Endothelial cell of umbilical vein (primary cell): Measurements from ENCODE around the gene NRG3. TPM values are rescaled to one million over a fixed set of nuclear protein-coding genes. Genes with fewer than 3 reads are reported as not detected.

Source experiments
- BruUV-seq: library from RNA; stranded (reverse); fragments of 400-500 nt; replicated peaks from 2 replicates; lab custom pipeline; 2021; lab: Mats Ljungman, UMichigan
- CTCF ChIA-PET: fragments of 300-600, 350-600 bp; sonication (Branson Sonifier 250); formaldehyde crosslinking; loops from one replicate; lab custom pipeline; 2021; ENCODE audit warnings: antibody characterized with exemption, inconsistent platforms; lab: Charles Lee
- POLR2A ChIA-PET: fragments of 300-600, 350-600 bp; sonication (Branson Sonifier 250); formaldehyde crosslinking; loops from one replicate; lab custom pipeline; 2021; ENCODE audit warnings: antibody characterized with exemption, inconsistent platforms; lab: Charles Lee
- DNase-seq: peaks from one replicate; pipeline ENCODE4 v3.0.0-alpha.2; 2011; ENCODE audit warnings: low read depth, low spot score
- FAIRE-seq: peaks from 2 replicates; lab custom pipeline; 2011; peaks lifted over from hg19 to GRCh38; lab: Jason Lieb, UNC
- H2AFZ ChIP-seq: 2 replicates; pipeline ENCODE4 v1.6.0; 2012; ENCODE audit warnings: low read depth, low read length, control low read depth, inconsistent platforms
- H3K27ac ChIP-seq: 2 replicates; pipeline ENCODE4 v1.5.1; 2011; ENCODE audit warnings: low read depth, mild to moderate bottlenecking, control low read depth, low read length, moderate library complexity; ENCODE audit not compliant: insufficient read depth
- H3K27me3 ChIP-seq, 2 experiments: 2 replicates each; pipeline versions ENCODE4 v1.6.0 to v1.6.1; 2011; ENCODE audit warnings: low read length in 2 of 2, mixed read lengths in 1 of 2; ENCODE audit not compliant: control insufficient read depth in 2 of 2, insufficient read depth in 2 of 2
- H3K36me3 ChIP-seq, 2 experiments: 2 replicates in 1 of 2; 3 replicates in 1 of 2; pipeline ENCODE4 v1.5.1; 2011; ENCODE audit warnings: low read length in 2 of 2, mild to moderate bottlenecking in 1 of 2, moderate library complexity in 1 of 2; ENCODE audit not compliant: control insufficient read depth in 2 of 2, insufficient read depth in 2 of 2; ENCODE audit errors: extremely low read depth in 1 of 2
- H3K4me1 ChIP-seq: 3 replicates; pipeline ENCODE4 v1.5.1; 2011; ENCODE audit warnings: mild to moderate bottlenecking, low read length; ENCODE audit not compliant: control insufficient read depth, insufficient read depth; ENCODE audit errors: extremely low read depth
- H3K4me2 ChIP-seq: 2 replicates; pipeline ENCODE4 v1.6.1; 2011; ENCODE audit warnings: low read length, control low read depth, mixed read lengths; ENCODE audit not compliant: insufficient read depth
- H3K4me3 ChIP-seq, 3 experiments: fragments of 200-600 bp in 1 of 3; sonication (generic), shearing (Covaris generic) in 1 of 3; replicated peaks in 1 of 3; 2 replicates each; pipeline ENCODE4 v1.5.1; 2011 to 2016; ENCODE audit warnings: control low read depth in 3 of 3, low read length in 3 of 3, mild to moderate bottlenecking in 2 of 3, inconsistent platforms in 1 of 3, low read depth in 1 of 3, moderate library complexity in 1 of 3; ENCODE audit not compliant: insufficient read depth in 1 of 3
- H3K79me2 ChIP-seq: 2 replicates; pipeline ENCODE4 v1.6.0; 2012; ENCODE audit warnings: low read length, inconsistent platforms; ENCODE audit not compliant: control insufficient read depth, insufficient read depth
- H3K9ac ChIP-seq: replicated peaks from 2 replicates; pipeline ENCODE3; 2011; ENCODE audit warnings: low read length, control low read depth; ENCODE audit not compliant: insufficient read depth; ENCODE audit errors: extremely low read depth
- H3K9me1 ChIP-seq: replicated peaks from 3 replicates; pipeline ENCODE4 v1.6.0; 2011; ENCODE audit warnings: mild to moderate bottlenecking, low read length; ENCODE audit not compliant: control insufficient read depth, insufficient read depth; ENCODE audit errors: extremely low read depth
- H3K9me3 ChIP-seq: replicated peaks from 2 replicates; pipeline ENCODE4 v1.5.1; 2012; ENCODE audit warnings: low read length, inconsistent platforms; ENCODE audit not compliant: control insufficient read depth, insufficient read depth
- H4K20me1 ChIP-seq: replicated peaks from 2 replicates; pipeline ENCODE3; 2011; ENCODE audit warnings: mild to moderate bottlenecking, low read length; ENCODE audit not compliant: control insufficient read depth, insufficient read depth; ENCODE audit errors: extremely low read depth
- CTCF ChIP-seq, 2 donors: IDR thresholded peaks; 1 replicate in 1 of 2; 2 replicates in 1 of 2; pipeline ENCODE4 v1.5.1; 2011; ENCODE audit warnings: low read length in 2 of 2, mild to moderate bottlenecking in 2 of 2, moderate library complexity in 2 of 2, control low read depth in 1 of 2, inconsistent platforms in 1 of 2, low read depth in 1 of 2; ENCODE audit not compliant: insufficient read depth in 1 of 2; ENCODE audit errors: extremely low read depth in 1 of 2
- EZH2 ChIP-seq: IDR thresholded peaks from 2 replicates; pipeline ENCODE4 v1.6.1; 2012; ENCODE audit warnings: borderline replicate concordance, low read depth, mild to moderate bottlenecking, moderate library complexity, low read length, inconsistent platforms; ENCODE audit not compliant: severe bottlenecking
- FOS ChIP-seq: IDR thresholded peaks from 2 replicates; pipeline ENCODE4 v1.6.1; 2011; ENCODE audit warnings: mild to moderate bottlenecking, low read length, moderate library complexity, borderline replicate concordance; ENCODE audit not compliant: insufficient read depth
- GATA2 ChIP-seq: IDR thresholded peaks from 2 replicates; pipeline ENCODE4 v1.7.0; 2011; ENCODE audit warnings: low read depth, mild to moderate bottlenecking, moderate library complexity, mixed read lengths, low read length; ENCODE audit not compliant: insufficient read length, insufficient read depth
- JUN ChIP-seq: IDR thresholded peaks from 2 replicates; pipeline ENCODE4 v1.6.1; 2011; ENCODE audit warnings: borderline replicate concordance, low read depth; ENCODE audit not compliant: insufficient read length, insufficient read depth
- MAX ChIP-seq: IDR thresholded peaks from 2 replicates; pipeline ENCODE4 v1.6.1; 2011; ENCODE audit not compliant: insufficient read depth, insufficient read length
- MYC ChIP-seq: IDR thresholded peaks from one replicate; pipeline ENCODE4 v1.6.1; 2011; ENCODE audit warnings: mild to moderate bottlenecking, low read depth, low read length
- POLR2A ChIP-seq: IDR thresholded peaks from 2 replicates; pipeline ENCODE4 v1.6.1; 2012; ENCODE audit warnings: low read depth, mild to moderate bottlenecking, control low read depth, low read length
- POLR2AphosphoS5 ChIP-seq: IDR thresholded peaks from 2 replicates; pipeline ENCODE4 v1.6.1; 2012; ENCODE audit warnings: low read depth, mild to moderate bottlenecking, control low read depth, low read length, moderate library complexity; ENCODE audit not compliant: insufficient read depth
- dilution Hi-C: fragments of 300-500 bp; cut with MboI; formaldehyde crosslinking; loops from one replicate; pipeline ENCODE4 v1.15.0; 2019; ENCODE audit warnings: low sequenced_read_pairs; ENCODE audit not compliant: extremely low pct_ligation_motif_present
- intact Hi-C: fragments of 100-400 bp; cut with micrococcal nuclease; formaldehyde crosslinking; loops from one replicate; pipeline ENCODE4 v1.10.0; 2022
- polyA plus RNA-seq, 4 experiments: library from polyadenylated mRNA; depleted of rRNA in 3 of 4; stranded (reverse) in 3 of 4; unstranded in 1 of 4; fragments of >200 nt; gene quantifications; 2 replicates each; pipeline versions ENCODE4 v1.2.1 to v1.2.3, GENCODE V29; 2011 to 2012; ENCODE audit warnings: missing spikeins in 1 of 4
- total RNA-seq: library from RNA; stranded (reverse); gene quantifications from 2 replicates; pipeline ENCODE4 v1.2.3, GENCODE V29; 2021

NRG3 gene
- total and polyA plus RNA-seq, 2 donors (not counting 3 experiments of a cell fraction or from before 2014, with no cell fraction given), result 1.9 to 3.9 TPM

DNA sequence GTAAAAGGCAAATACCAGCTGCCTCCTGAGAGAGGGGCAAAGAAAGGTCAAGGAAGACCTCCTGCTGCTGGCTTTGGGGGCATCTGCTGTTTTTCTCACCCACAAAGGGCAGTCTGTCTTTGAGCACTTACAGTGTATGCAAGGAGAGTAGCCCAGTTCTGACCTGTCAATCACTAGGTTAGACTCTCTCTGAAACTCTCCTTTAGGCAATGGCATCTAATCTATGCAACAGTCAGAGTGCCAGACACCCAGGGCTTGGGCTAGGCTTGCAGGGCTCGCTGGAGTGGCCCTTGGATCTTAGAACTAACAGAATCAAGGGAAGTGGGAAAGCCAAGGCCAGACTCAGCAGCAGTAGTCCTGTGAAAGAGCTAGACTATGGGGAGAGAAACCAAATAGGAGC lies 522.9 kb downstream of the NRG3 start:
- no peak for DNase-seq
- TF ChIP-seq MYC (no peak), MAX (no peak), JUN (no peak), POLR2A (no peak), FOS (no peak), EZH2 (no peak), CTCF (IDR thresholded peaks at IDR 0.05; ENCODE audit: extremely low read depth in 1 of 2, insufficient read depth in 1 of 2, low read depth in 1 of 2, low read length in 2 of 2) (no peak), POLR2AphosphoS5 (no peak), GATA2 (no peak)
- H3K9me3 ChIP-seq, result no peaks in the 10 kb centered on the region
- H3K79me2 ChIP-seq, result no peaks in the 10 kb centered on the region
- no peaks in the 10 kb centered on the region for H3K36me3 ChIP-seq
- no peak overlapping the region for H3K4me2 ChIP-seq
- H2AFZ ChIP-seq, result no peak overlapping the region
- no peak overlapping the region for H3K4me3 ChIP-seq
- no peaks in the 10 kb centered on the region for H3K9me1 ChIP-seq
- intact Hi-C loops, result no loop called here
- H3K27ac ChIP-seq, result no peak overlapping the region
- no peaks in the 10 kb centered on the region for H3K4me1 ChIP-seq
- POLR2A ChIA-PET, result no interaction called here
- H3K9ac ChIP-seq, result no peak overlapping the region
- H4K20me1 ChIP-seq, result no peaks in the 10 kb centered on the region
- CTCF ChIA-PET, result no interaction called here
- no peaks in the 10 kb centered on the region for H3K27me3 ChIP-seq
- BruUV-seq, result no TSS peak
- FAIRE-seq, result no peak
- dilution Hi-C loops, result no loop called here
